ENCODE results near the gene KCNMB2. TPM values are rescaled to one million over a fixed set of nuclear protein-coding genes. Genes with fewer than 3 reads are reported as not detected.

The KCNMB2 gene
- polyA plus RNA-seq, 2 of the 4 experiments (the other 2 are of a cell fraction): not detected

DNA sequence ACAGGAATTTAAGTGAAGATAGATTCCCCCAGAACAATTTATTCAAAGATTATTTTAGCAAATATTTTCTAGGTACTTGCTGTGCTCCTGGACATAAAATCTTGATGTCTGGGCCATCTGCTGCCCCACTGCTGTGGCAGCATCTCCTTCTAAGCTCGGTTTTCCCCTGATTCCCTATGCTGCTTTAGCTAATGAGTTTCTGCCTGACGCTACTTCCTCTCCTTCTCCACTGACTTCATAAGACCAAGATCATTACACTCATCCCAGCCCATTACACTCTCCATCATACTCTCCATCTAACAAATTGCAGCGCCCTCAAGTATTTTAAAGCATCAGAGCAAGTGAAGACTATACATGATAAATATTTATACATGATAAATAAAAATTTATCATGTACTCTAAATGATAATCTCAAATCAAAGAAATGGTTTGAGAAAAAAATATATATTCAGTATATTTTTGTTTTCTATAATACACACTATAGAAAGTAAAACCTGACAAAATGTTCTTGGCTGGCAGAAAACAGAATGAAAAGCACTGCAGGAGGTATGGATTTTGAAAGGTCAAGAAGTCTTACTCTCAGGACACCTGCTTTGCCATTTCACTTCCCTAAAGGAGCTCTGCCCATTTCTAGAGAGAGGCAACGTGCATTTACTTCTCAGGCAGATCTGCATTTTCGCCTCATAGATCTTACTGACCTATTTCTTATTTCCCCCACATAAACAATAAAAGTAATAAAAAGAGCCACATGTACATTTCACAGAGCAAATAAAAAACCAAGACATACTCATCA lies 232.0 kb downstream of the KCNMB2 start (continued):
- no peak for TF ChIP-seq PHF8 (IDR thresholded peaks at IDR 0.05; ENCODE audit: borderline replicate concordance, low read depth)
- TF ChIP-seq POLR2AphosphoS2 (conservative IDR thresholded peaks at IDR 0.05; ENCODE audit: low read length): no peak
- TF ChIP-seq KDM5A (IDR thresholded peaks at IDR 0.05): no peak
- no peak for TF ChIP-seq USF2 (IDR thresholded peaks at IDR 0.05)
- TF ChIP-seq CHD4 (IDR thresholded peaks at IDR 0.05; ENCODE audit: borderline replicate concordance): no peak

DNA sequence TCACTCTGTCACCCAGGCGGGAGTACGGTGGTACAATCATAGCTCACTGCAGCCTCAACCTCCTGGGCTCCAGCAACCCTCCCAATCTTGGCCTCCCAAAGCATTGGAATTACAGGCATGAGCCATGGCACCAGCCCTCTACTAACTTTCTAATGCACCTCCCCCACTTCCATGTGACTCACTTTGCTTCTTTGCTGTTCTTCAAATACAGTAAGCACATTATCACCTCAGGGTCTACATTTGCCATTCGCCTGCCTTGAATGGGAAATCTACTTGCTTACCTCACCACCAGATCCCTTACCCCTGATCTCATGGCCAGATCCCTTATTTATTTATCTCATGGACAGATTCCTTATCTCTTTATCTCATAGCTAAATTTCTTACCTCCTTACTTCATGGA lies 235.3 kb downstream of the KCNMB2 start:
- 12% methylated on average over 3 of the region's 3 CpGs for WGBS (ENCODE audit: missing lambda C conversion rate)
- FAIRE-seq (no peak), ATAC-seq (no peak), DNase-seq (ENCODE audit: low read depth in 1 of 2, low spot score in 1 of 2) (no peak)
- Histone ChIP-seq H3K4me3 (no peak overlapping the region), H3K9me3 (no peaks in the 10 kb centered on the region), H3K27ac (no peak overlapping the region), H3K4me2 (no peak overlapping the region), H3K4me1 (no peaks in the 10 kb centered on the region)
- CTCF ChIA-PET: interaction anchor here (0.6 kb wide), 1 partner anchor 69 kb away, joined by 3 read pairs; no protein-coding TSS in a partner anchor
- no peak for TF ChIP-seq HOXA7 (CRISPR knock-in tag; IDR thresholded peaks at IDR 0.05)
- TF ChIP-seq ATOH8 (CRISPR knock-in tag; IDR thresholded peaks at IDR 0.05; ENCODE audit: low read depth): no peak
- TF ChIP-seq CHD4 (IDR thresholded peaks at IDR 0.05; ENCODE audit: borderline replicate concordance): no peak
- no peak for TF ChIP-seq E2F6 (IDR thresholded peaks at IDR 0.05; ENCODE audit: borderline replicate concordance, low read depth)
- TF ChIP-seq CHD2 (IDR thresholded peaks at IDR 0.05; ENCODE audit: low read length, partially characterized antibody): no peak
- TF ChIP-seq HDAC2 (IDR thresholded peaks at IDR 0.05): no peak
- TF ChIP-seq, protein P1, sequence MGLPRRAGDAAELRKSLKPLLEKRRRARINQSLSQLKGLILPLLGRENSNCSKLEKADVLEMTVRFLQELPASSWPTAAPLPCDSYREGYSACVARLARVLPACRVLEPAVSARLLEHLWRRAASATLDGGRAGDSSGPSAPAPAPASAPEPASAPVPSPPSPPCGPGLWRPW (IDR thresholded peaks at IDR 0.05): no peak
- TF ChIP-seq REST (IDR thresholded peaks at IDR 0.05): no peak
- TF ChIP-seq NPAS2 (CRISPR knock-in tag; IDR thresholded peaks at IDR 0.05; ENCODE audit: borderline replicate concordance): no peak
- no peak for TF ChIP-seq NR3C1 (IDR thresholded peaks at IDR 0.05)
- no peak for TF ChIP-seq GATA3 (IDR thresholded peaks at IDR 0.05; ENCODE audit: borderline replicate concordance)
- no peak for TF ChIP-seq SMC3 (IDR thresholded peaks at IDR 0.05)
- no peak for TF ChIP-seq HEYL (CRISPR knock-in tag; IDR thresholded peaks at IDR 0.05)
- no peak for TF ChIP-seq HOXB13 (CRISPR knock-in tag; IDR thresholded peaks at IDR 0.05; ENCODE audit: low read depth)
- TF ChIP-seq, protein P2, sequence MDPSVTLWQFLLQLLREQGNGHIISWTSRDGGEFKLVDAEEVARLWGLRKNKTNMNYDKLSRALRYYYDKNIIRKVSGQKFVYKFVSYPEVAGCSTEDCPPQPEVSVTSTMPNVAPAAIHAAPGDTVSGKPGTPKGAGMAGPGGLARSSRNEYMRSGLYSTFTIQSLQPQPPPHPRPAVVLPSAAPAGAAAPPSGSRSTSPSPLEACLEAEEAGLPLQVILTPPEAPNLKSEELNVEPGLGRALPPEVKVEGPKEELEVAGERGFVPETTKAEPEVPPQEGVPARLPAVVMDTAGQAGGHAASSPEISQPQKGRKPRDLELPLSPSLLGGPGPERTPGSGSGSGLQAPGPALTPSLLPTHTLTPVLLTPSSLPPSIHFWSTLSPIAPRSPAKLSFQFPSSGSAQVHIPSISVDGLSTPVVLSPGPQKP (IDR thresholded peaks at IDR 0.05; ENCODE audit: low read depth, low read length): no peak
- TF ChIP-seq SREBF2 (IDR thresholded peaks at IDR 0.05): no peak
- TF ChIP-seq MAFK (IDR thresholded peaks at IDR 0.05; ENCODE audit: partially characterized antibody): no peak
- no peak for TF ChIP-seq NFE2L2 (conservative IDR thresholded peaks at IDR 0.05; ENCODE audit: low read length)
- TF ChIP-seq ESRRA (IDR thresholded peaks at IDR 0.05; ENCODE audit: borderline replicate concordance, low read length): no peak
- no peak for TF ChIP-seq MAX (IDR thresholded peaks at IDR 0.05)
- POLR2A ChIA-PET: no interaction called here

All from A549 (cell line).